Stimulated activated CD8-positive, alpha-beta memory T cell treated with anti-CD3 and anti-CD28 coated beads, Interleukin-2, amount 100 ng/mL, for 48 hours (primary cell): ENCODE data around the gene TDRKH.
"Not testable (repeated sequence)": the region's sequence is repeated elsewhere in the genome, so short reads cannot be mapped to it uniquely, and the experiment has no call there.

Experiments used
- DNase-seq, 2 donors: peaks; one replicate each; pipeline ENCODE4 v3.0.0-alpha.2; 2020; ENCODE audit warnings: low read depth in 2 of 2

Gene TDRKH

GRCh38 chr1:151801846-151802245, 11.5 kb upstream of the TDRKH start:
- DNase-seq = no peak

- no peak for DNase-seq
Observed at GRCh38 chr1:151801310-151801820, 11.1 kb upstream of the TDRKH start.

- no peak for DNase-seq
Observed at GRCh38 chr1:151800830-151801229, 10.5 kb upstream of the TDRKH start.

GRCh38 chr1:151799179-151800022, 9.1 kb upstream of the TDRKH start:
- no peak for DNase-seq

GRCh38 chr1:151798571-151798970, 8.3 kb upstream of the TDRKH start:
- DNase-seq = no peak

GRCh38 chr1:151790940-151791651, 796 bp upstream of the TDRKH start:
- DNase-seq = peak in 1 of 2 donors; percentile 6

- no peak for DNase-seq
Observed at GRCh38 chr1:151787689-151788088, 2.6 kb downstream of the TDRKH start.

GRCh38 chr1:151783796-151784195, 6.5 kb downstream of the TDRKH start:
- DNase-seq = no peak

GRCh38 chr1:151782741-151783140, 7.6 kb downstream of the TDRKH start:
- no peak for DNase-seq

- DNase-seq = not testable (repeated sequence)
Observed at GRCh38 chr1:151782026-151782425, 8.3 kb downstream of the TDRKH start.

GRCh38 chr1:151780736-151781135, 9.6 kb downstream of the TDRKH start:
- not testable (repeated sequence) for DNase-seq

- no peak for DNase-seq
Observed at GRCh38 chr1:151779852-151780251, 10.4 kb downstream of the TDRKH start.

- DNase-seq = no peak
Observed at GRCh38 chr1:151777317-151777716, 13.0 kb downstream of the TDRKH start.

- no peak for DNase-seq
Observed at GRCh38 chr1:151776665-151777062, 13.6 kb downstream of the TDRKH start.

- DNase-seq = no peak
Observed at GRCh38 chr1:151775894-151776664, 14.2 kb downstream of the TDRKH start.

- DNase-seq = no peak
Observed at GRCh38 chr1:151774256-151774922, 15.9 kb downstream of the TDRKH start.

GRCh38 chr1:151773702-151774101, 16.6 kb downstream of the TDRKH start:
- no peak for DNase-seq

GRCh38 chr1:151769270-151769669, 21.0 kb downstream of the TDRKH start:
- not testable (repeated sequence) for DNase-seq

GRCh38 chr1:151768351-151769066, 21.8 kb downstream of the TDRKH start:
- DNase-seq = not testable (repeated sequence)

- DNase-seq = no peak
Observed at GRCh38 chr1:151763990-151764389, 26.3 kb downstream of the TDRKH start.
